Measurements from ENCODE around the gene WARS2.

Gene WARS2

DNA sequence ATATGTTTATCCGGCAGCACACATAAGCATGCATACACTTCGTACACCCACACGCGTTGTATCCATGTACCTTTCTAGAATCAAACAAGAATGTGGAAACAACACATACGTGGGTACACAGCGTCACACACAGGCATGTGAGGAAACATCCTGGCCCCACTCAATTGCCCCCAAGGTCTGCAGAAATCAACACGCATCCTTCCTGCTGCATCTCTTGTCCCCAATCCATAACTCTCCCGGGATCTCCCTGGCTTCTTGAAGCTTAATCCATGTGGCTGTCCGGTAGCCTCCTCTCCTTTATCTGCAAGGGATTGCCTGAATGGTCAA is 146.8 kb downstream of the WARS2 start:
- H3K27ac ChIP-seq = no peak overlapping the region
- no peak for TF ChIP-seq ZFX (IDR thresholded peaks at IDR 0.05; ENCODE audit: borderline replicate concordance)
- TF ChIP-seq, protein P1, sequence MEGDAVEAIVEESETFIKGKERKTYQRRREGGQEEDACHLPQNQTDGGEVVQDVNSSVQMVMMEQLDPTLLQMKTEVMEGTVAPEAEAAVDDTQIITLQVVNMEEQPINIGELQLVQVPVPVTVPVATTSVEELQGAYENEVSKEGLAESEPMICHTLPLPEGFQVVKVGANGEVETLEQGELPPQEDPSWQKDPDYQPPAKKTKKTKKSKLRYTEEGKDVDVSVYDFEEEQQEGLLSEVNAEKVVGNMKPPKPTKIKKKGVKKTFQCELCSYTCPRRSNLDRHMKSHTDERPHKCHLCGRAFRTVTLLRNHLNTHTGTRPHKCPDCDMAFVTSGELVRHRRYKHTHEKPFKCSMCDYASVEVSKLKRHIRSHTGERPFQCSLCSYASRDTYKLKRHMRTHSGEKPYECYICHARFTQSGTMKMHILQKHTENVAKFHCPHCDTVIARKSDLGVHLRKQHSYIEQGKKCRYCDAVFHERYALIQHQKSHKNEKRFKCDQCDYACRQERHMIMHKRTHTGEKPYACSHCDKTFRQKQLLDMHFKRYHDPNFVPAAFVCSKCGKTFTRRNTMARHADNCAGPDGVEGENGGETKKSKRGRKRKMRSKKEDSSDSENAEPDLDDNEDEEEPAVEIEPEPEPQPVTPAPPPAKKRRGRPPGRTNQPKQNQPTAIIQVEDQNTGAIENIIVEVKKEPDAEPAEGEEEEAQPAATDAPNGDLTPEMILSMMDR (IDR thresholded peaks at IDR 0.05) = no peak

DNA sequence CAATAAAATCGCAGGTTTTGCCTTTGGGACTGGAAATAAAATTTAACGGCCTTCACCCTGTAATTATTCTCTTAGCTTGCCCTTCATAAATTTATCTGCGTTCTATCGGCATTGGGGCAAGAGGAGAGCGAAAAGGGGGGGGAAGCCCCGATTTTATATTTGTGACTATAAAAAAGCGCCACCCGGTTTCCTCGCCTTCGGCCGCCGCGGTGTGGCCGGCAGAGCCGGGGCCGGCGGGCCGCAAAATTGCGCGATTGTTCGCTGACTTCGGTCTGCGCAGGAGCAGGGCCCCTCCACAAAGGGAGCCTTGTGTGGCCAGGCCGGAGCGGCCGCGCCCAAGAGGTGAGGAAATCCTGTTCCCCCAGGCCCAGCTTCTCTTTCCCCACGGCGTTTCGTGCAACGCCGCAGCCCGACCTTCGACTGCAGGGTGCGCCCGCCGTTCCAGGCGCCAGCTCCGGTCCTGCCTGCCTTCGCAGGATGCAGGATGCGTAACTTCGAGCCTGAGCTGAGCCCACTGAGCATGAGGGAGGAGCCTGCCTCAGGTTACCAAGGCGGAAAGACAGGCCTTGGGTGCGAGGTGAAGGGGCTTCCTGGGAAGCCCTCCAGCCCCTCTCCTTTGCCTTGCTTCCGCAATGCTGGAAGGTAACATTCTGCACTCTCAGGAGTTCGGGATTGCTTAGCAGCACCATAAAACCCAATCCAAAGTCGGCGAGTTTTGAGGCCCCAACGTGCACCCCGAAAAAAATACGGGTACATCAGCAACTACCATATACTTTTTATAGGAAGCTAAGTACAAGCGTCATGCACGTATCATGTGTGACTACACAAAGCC is 147.4 kb downstream of the WARS2 start:
- no peak overlapping the region for H3K27ac ChIP-seq
- TF ChIP-seq, protein P1 (IDR thresholded peaks at IDR 0.05) = no peak
- no peak for TF ChIP-seq ZFX (IDR thresholded peaks at IDR 0.05; ENCODE audit: borderline replicate concordance)

DNA sequence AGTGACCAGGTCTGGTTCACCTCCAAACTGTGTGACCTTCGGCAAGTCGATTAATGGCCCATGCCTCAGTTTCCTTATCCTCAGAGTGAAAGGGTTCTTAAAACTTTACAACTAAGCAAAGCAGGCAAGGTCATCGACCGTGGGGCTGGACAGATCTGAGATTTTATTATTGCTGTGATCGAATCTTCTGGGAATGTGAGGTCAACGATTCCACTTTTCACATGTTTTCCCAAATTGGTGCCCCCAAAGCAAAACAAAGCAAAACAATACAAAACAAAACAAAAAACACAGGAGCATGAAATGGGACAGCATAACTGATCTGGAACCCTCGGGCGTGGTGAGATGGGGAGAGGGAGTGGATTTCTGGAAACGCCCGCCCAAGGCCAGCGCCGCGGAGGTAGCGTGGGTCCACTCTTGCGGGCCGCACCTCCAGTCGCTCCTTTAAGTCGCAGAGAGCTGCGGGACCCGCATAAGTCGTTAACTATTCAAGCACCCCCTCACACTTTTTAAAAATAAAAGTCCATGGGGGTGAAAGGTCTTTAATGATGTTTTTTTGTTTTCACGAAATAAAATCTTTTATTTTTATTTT is 148.1 kb downstream of the WARS2 start:
- H3K27ac ChIP-seq = no peak overlapping the region
- no peak for TF ChIP-seq ZFX (IDR thresholded peaks at IDR 0.05; ENCODE audit: borderline replicate concordance)
- TF ChIP-seq, protein P1 (IDR thresholded peaks at IDR 0.05) = no peak

DNA sequence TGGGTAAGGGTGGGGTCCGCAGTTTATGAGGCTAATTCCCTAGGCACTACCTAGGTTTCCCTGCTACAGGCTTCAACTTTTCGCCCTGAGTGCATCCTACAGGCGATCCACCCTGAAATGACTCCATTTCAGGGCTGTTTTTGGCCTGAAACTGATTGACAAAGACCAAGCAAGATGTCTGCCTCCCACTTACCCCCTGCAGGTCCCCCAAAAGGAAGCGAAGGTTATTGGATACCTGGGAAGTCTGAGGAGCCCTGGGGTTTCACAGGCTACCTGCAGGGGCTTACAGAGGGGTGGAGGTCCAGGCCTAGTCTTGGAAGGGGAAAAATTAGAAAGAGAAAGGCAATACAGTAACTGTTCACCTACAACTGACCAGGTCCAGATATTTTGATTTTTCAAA is 149.0 kb downstream of the WARS2 start:
- no peak overlapping the region for H3K27ac ChIP-seq
- TF ChIP-seq, protein P1 (IDR thresholded peaks at IDR 0.05) = no peak
- TF ChIP-seq ZFX (IDR thresholded peaks at IDR 0.05; ENCODE audit: borderline replicate concordance) = no peak

DNA sequence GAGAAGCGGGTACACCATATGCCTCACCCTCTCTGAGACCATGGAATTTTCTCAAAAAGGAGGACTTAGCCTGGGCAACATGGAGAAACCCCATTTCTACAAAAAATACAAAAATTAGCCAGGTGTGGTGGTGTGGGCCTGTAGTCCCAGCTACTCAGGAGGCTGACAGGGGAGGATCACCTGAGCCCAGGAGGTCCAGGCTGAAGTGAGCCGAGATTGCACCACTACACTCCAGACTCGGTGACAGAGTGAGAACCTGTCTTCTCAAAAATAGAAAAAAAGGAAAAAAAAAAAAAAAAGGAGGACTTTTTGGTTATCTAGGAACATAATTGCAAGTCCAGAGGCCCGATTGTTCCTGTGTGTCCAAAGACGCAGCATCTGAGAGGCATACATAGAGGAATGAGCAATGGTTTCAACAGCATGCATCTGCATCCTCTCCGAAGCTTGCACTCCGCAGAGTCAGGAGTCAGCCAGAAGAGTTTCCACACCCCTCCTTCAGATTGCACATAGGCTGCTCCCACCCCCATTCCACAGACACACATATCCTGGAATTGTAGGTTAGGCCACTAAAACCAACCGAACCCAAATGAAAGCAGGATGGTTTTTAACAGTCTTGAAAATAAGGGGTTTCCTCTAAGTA is 149.8 kb downstream of the WARS2 start:
- no peak overlapping the region for H3K27ac ChIP-seq
- no peak for TF ChIP-seq ZFX (IDR thresholded peaks at IDR 0.05; ENCODE audit: borderline replicate concordance)
- TF ChIP-seq, protein P1 (IDR thresholded peaks at IDR 0.05) = no peak

DNA sequence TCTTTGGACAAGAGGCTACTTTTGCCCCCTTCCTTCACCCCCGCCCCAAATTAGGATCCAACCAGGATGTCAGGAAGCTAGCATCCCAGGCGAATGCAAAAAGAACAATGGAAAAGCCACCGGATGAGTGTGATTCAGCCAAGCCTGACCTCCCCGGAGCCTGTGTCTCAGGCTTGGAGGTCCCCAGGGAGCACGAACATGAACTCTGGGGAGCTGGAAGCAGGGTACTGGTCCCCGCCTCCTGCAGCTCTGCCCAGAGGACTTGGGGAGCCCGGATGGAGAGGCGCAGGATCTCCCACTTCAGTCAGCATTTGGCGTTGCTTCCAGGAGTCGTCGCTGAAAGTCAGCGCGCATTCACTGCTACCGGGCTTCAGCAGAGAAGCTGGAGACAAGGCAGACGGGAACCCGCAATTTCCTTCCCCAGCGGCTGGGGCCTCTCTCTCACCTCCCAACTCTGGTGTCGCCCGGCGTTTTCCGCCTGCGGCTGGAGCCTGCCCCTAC is 150.5 kb downstream of the WARS2 start:
- no peak overlapping the region for H3K27ac ChIP-seq
- no peak for TF ChIP-seq ZFX (IDR thresholded peaks at IDR 0.05; ENCODE audit: borderline replicate concordance)
- TF ChIP-seq, protein P1 (IDR thresholded peaks at IDR 0.05) = no peak
